Mucosa of descending colon (tissue), 3 donors: ENCODE measurements around the gene HOXD11. TPM values are rescaled to one million over a fixed set of nuclear protein-coding genes. Genes with fewer than 3 reads are reported as not detected.

Experiments used
- ATAC-seq: fragments of 200-7000 bp; cut with Tn5 transposase; one replicate; pipeline ENCODE4 v1.9.1; 2020; ENCODE audit warnings: mild to moderate bottlenecking, moderate library complexity
- DNase-seq, 3 donors: peaks; one replicate each; pipeline ENCODE4 v3.0.0-alpha.2; 2020
- H3K36me3 ChIP-seq: fragments of 200-600 bp; one replicate; pipeline ENCODE4 v1.8.0; 2021; ENCODE audit warnings: low read depth, mild to moderate bottlenecking
- H3K4me1 ChIP-seq: fragments of 200-600 bp; one replicate; pipeline ENCODE4 v1.8.0; 2021; ENCODE audit warnings: low read depth, mild to moderate bottlenecking
- H3K4me3 ChIP-seq: fragments of 200-600 bp; one replicate; pipeline ENCODE4 v1.8.0; 2021; ENCODE audit warnings: mild to moderate bottlenecking
- H3K9me3 ChIP-seq: fragments of 200-600 bp; one replicate; pipeline ENCODE4 v1.8.0; 2021; ENCODE audit warnings: mild to moderate bottlenecking
- intact Hi-C, 2 donors: fragments of 100-400 bp; cut with DNase I in 1 of 2; cut with micrococcal nuclease in 1 of 2; formaldehyde crosslinking; loops; one replicate each; pipeline versions ENCODE4 v1.11.0 to v1.11.1; 2022; cut with DNase I, micrococcal nuclease
- total RNA-seq, 3 donors: library from RNA; stranded (reverse); fragmentation: NEBNext Ultra II Directional in 2 of 3; extraction: Animal tissue kit (Norgen Biotek cat#: 25700) in 2 of 3; gene quantifications; one replicate each; pipeline versions ENCODE4 v1.2.1 to v1.2.4, GENCODE V29; 2021 to 2023
- TF ChIP-seq, protein P1 (sequence below): fragments of 200-600 bp; IDR thresholded peaks from one replicate; pipeline ENCODE4 v1.8.0; 2022; ENCODE audit warnings: antibody characterized with exemption, mild to moderate bottlenecking
- donor health status: DM: no; HTN: no; CAD: no; lungs with moderate emphysema.
- donor health status: DM: no; HTN: no; CAD: no.
- donor health status: DM: no; HTN: yes; CAD: no.

HOXD11 gene
- total RNA-seq, 3 donors from 2014 or later: 1.2 to 2.1 (median 2.1) TPM

DNA sequence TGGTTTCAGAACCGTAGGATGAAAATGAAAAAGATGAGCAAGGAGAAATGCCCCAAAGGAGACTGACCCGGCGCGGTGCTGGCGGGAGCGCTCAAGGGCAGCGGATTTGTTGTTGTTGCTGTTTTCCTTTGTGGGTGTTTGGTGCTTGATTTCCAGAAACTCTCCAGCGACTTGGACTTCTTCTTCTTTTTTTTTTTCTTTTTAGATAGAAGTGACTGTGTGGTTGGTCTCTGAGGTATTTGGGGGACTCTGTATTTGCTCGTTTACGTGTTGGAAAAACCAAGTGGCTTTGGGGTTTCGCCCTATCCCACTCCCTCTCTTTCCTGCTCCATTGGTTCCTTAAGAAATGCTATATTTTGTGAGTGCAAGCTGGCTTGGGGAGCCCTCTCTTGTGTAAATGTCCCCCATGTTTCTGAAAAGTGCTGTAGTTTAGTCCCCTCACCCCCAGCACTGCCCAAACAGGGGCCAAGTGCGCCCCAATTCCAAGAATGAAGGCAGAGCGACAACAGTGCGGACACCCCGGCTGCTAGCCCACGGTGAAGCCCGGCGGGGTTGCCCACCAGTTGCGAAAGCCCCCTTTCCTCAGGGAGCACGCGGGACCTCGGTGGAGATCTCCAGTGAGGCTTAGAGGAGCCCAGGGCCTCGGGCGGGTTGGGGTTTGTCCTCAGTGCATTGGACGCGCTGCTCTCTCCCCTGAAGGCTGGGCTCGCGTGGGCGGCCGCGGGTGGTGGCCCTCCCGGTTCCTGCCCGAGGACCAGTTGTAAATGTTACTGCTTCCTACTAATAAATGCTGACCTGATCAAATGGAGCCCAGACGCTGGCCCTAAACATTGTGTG, 17.2 kb downstream of the HOXD11 start:
- no peak for DNase-seq
- no peak overlapping the region for H3K4me3 ChIP-seq
- no peak for ATAC-seq
- no peaks in the 10 kb centered on the region for H3K9me3 ChIP-seq
- peaks cover 22% of the 10 kb centered on the region for H3K4me1 ChIP-seq
- TF ChIP-seq, protein P1, sequence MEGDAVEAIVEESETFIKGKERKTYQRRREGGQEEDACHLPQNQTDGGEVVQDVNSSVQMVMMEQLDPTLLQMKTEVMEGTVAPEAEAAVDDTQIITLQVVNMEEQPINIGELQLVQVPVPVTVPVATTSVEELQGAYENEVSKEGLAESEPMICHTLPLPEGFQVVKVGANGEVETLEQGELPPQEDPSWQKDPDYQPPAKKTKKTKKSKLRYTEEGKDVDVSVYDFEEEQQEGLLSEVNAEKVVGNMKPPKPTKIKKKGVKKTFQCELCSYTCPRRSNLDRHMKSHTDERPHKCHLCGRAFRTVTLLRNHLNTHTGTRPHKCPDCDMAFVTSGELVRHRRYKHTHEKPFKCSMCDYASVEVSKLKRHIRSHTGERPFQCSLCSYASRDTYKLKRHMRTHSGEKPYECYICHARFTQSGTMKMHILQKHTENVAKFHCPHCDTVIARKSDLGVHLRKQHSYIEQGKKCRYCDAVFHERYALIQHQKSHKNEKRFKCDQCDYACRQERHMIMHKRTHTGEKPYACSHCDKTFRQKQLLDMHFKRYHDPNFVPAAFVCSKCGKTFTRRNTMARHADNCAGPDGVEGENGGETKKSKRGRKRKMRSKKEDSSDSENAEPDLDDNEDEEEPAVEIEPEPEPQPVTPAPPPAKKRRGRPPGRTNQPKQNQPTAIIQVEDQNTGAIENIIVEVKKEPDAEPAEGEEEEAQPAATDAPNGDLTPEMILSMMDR: no peak
- no peaks in the 10 kb centered on the region for H3K36me3 ChIP-seq
- intact Hi-C loops: loop anchor here in 1 of 2 donors (10.0 kb wide), 2 partner anchors 690 to 1020 kb away; no protein-coding TSS in a partner anchor

DNA sequence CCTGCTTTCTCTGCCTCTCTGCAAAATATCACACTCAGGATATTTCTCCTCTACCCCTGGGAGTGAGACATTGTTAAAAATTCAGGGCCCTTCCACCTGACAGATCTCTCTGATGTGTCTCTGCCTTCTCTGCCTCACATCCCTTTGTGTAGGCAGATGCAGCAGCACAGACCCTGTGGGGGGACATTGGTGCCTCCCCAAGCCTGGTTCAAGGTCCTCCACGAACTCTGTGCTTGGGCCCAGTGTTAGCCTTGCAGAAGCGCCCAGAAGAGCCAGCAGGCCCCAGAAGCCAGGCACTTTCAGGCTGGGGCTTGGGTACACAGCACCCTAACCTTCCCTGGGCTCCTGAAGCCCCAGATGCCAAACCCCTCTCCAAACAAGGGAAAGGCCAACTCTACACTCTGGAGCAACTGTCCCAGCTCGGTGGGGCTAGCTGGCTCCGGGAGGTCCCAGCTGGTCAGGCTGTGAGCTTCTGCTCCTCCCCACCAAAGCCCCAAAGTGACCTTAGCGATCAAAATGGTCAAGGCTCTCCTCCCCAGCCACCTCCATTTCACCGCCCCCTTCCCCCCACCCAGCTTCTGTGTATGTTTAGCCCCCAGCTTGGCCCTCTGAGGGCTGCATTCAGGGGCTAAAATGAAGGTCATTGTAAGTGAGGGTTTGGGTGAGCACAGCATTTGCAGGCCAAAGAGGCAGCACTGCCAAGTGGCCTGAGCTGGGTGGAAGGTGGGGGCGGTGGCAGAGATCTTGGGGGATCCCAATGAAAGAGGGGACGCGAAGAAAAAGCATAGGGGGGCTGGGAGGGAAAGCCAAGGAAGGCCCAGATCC, 18.1 kb downstream of the HOXD11 start:
- DNase-seq (no peak), ATAC-seq (no peak)
- Histone ChIP-seq H3K4me3 (no peak overlapping the region), H3K4me1 (peaks cover 23% of the 10 kb centered on the region), H3K36me3 (no peaks in the 10 kb centered on the region), H3K9me3 (no peaks in the 10 kb centered on the region)
- intact Hi-C loops: loop anchor here (5.0 to 10.0 kb wide), 4 partner anchors 512 to 1020 kb away; no protein-coding TSS in a partner anchor
- TF ChIP-seq, protein P1: no peak

DNA sequence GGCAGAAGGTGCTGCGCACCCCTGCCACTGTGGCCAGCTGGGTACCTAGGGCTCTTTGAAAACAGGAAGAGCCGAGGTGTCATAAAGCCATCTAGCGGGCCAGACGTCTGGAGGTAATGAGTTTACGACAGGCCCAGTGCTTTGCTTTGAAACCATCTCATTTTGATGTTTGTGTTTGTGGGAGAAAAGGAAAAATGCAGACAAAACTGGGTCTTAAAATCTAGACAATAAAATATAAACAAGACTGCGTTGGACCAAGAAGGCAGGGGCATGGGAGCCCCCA, 18.6 kb downstream of the HOXD11 start:
- H3K9me3 ChIP-seq: no peaks in the 10 kb centered on the region
- ATAC-seq (no peak), DNase-seq (peak in 1 of 3 donors; percentile 44)
- no peaks in the 10 kb centered on the region for H3K36me3 ChIP-seq
- TF ChIP-seq, protein P1: no peak
- no peak overlapping the region for H3K4me3 ChIP-seq
- peaks cover 23% of the 10 kb centered on the region for H3K4me1 ChIP-seq
- intact Hi-C loops: loop anchor here (5.0 to 10.0 kb wide), 4 partner anchors 512 to 1019 kb away; no protein-coding TSS in a partner anchor

DNA sequence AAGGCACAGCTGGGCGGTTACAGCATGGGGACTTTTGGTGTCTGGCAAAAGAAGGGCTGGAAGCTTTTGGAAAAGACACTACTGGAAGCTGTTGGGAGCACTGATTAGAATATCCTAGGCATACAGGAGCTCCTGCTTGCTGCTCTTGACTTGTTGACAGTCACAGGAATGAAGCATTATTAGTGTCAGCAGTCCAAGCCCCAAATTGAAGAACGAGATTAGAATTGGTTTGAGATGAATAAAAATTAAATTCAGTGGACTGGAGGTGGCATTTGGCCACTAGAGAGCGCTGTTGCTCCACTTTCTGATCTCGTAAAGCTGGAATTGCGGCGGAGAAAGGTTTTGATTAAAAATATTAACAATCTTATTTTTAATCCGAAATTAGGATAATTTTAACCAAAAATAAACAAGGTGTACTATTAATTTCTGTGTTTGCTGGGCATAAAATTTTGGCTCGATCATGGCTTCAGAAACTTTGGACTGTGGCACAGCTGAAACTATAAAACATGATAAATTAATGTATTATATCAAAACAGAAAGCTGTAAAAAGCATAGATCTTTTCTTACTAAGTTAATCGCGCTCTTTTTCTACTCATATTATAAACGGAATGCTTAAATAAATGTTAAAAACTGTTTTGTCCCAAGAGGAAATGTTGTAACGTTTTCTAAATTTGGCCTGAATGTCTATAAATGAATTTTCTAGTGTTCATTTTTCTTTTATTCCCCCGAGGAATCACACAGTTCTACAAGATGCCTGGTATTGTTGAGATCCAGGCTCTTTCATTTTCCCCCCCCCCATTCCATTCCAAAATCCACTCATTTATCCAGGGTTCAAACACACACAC, 20.1 kb downstream of the HOXD11 start:
- peaks cover 21% of the 10 kb centered on the region for H3K4me1 ChIP-seq
- no peak for ATAC-seq
- intact Hi-C loops: loop anchor here (5.0 to 10.0 kb wide), 4 partner anchors 510 to 1018 kb away; no protein-coding TSS in a partner anchor
- no peaks in the 10 kb centered on the region for H3K36me3 ChIP-seq
- H3K4me3 ChIP-seq: no peak overlapping the region
- TF ChIP-seq, protein P1: peak; percentile 73
- DNase-seq: peak in 2 of 3 donors; percentile 64 to 91
- H3K9me3 ChIP-seq: no peaks in the 10 kb centered on the region

DNA sequence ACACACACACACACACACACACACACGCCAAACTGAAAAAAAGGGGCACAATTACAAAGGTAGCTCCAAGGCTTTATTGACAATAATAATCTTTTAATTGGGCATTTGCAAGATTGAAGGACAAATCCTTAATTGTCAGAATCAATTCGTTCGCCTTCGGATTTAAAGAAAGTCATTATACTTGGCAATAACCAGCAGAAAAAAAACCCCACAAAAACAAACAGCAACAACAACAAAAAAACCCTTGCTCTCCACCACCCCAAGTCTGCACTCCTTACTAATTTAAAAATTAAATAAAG, 20.6 kb downstream of the HOXD11 start:
- H3K4me3 ChIP-seq: no peak overlapping the region

More for the DNA sequence above, 20.6 kb downstream of the HOXD11 start:
- TF ChIP-seq, protein P1: no peak
- ATAC-seq: no peak
- no peak for DNase-seq
- intact Hi-C loops: loop anchor here (5.0 to 10.0 kb wide), 4 partner anchors 510 to 1017 kb away; no protein-coding TSS in a partner anchor
- H3K4me1 ChIP-seq: peaks cover 17% of the 10 kb centered on the region
- H3K9me3 ChIP-seq: no peaks in the 10 kb centered on the region
- H3K36me3 ChIP-seq: no peaks in the 10 kb centered on the region
